PC-3 (cell line): ENCODE data around the gene BCL11A.
A peak's percentile ranks its signal among the peaks of the same experiment; 100 is the strongest.

Source experiments
- CTCF ChIP-seq: fragments of 300-600 bp; sonication (generic); conservative IDR thresholded peaks from 2 replicates; pipeline ENCODE4 v1.5.1; 2017; ENCODE audit warnings: antibody characterized with exemption, low read depth, mild to moderate bottlenecking, low read length
- EZH2 ChIP-seq: fragments of 300-600 bp; sonication (generic); IDR thresholded peaks from one replicate; pipeline ENCODE4 v1.6.1; 2017; ENCODE audit warnings: antibody characterized with exemption, mild to moderate bottlenecking, low read length; ENCODE audit not compliant: unreplicated experiment
- EZH2phosphoT487 ChIP-seq: fragments of 300-600 bp; sonication (generic); IDR thresholded peaks from 2 replicates; pipeline ENCODE4 v1.6.1; 2018; ENCODE audit warnings: mild to moderate bottlenecking, antibody characterized with exemption, low read length, borderline replicate concordance

GRCh38 chr2:60509066-60509465 lies 44.4 kb downstream of the BCL11A start:
- peak; percentile 20; the same call in 1 of the 2 replicates for TF ChIP-seq CTCF
- no peak for TF ChIP-seq EZH2
- no peak for TF ChIP-seq EZH2phosphoT487
